ENCODE measurements around the gene CNTF. TPM values are rescaled to one million over a fixed set of nuclear protein-coding genes. Genes with fewer than 3 reads are reported as not detected.
A peak's percentile ranks its signal among the peaks of the same experiment; 100 is the strongest.

Gene CNTF
- total and polyA plus RNA-seq, 2 experiments from 2014 or later: 3.1 TPM; not detected in 1

GRCh38 chr11:58654079-58654907 lies 31.8 kb downstream of the CNTF start:
- no peaks in the 10 kb centered on the region for H3K9me2 ChIP-seq (replicated peaks; ENCODE audit: insufficient read depth)
- no peak overlapping the region for H3K4me2 ChIP-seq
- H2AFZ ChIP-seq: no peak overlapping the region
- H3K4me1 ChIP-seq (ENCODE audit: insufficient read depth): no peaks in the 10 kb centered on the region
- no peak overlapping the region for H3K4me3 ChIP-seq
- H3K9me3 ChIP-seq (ENCODE audit: low read depth): no peaks in the 10 kb centered on the region
- H3K79me2 ChIP-seq: no peaks in the 10 kb centered on the region
- H3K27ac ChIP-seq: no peak overlapping the region
- H3K36me3 ChIP-seq (replicated peaks; ENCODE audit: insufficient read depth, low read depth): no peaks in the 10 kb centered on the region
- H3K27me3 ChIP-seq: no peaks in the 10 kb centered on the region
- H4K20me1 ChIP-seq (ENCODE audit: insufficient read depth, poor library complexity, severe bottlenecking): no peaks in the 10 kb centered on the region
- 32% methylated on average over 12 of the region's 12 CpGs for WGBS (ENCODE audit: low lambda C conversion rate, missing lambda C conversion rate)
- no peak for TF ChIP-seq EZH2phosphoT487 (IDR thresholded peaks at IDR 0.05; ENCODE audit: low read depth, severe bottlenecking, unreplicated experiment)
- TF ChIP-seq CTCF (IDR thresholded peaks at IDR 0.05; ENCODE audit: poor library complexity): peak; percentile 88
- peak; percentile 89 for DNase-seq (ENCODE audit: low spot score)

- Histone ChIP-seq H3K27ac (no peak overlapping the region), H2AFZ (no peak overlapping the region), H3K4me1 (ENCODE audit: insufficient read depth) (peaks cover 3% of the 10 kb centered on the region), H3K4me2 (no peak overlapping the region), H3K79me2 (no peaks in the 10 kb centered on the region), H3K9me2 (replicated peaks; ENCODE audit: insufficient read depth) (no peaks in the 10 kb centered on the region), H4K20me1 (ENCODE audit: insufficient read depth, poor library complexity, severe bottlenecking) (no peaks in the 10 kb centered on the region), H3K9me3 (ENCODE audit: low read depth) (no peaks in the 10 kb centered on the region), H3K36me3 (replicated peaks; ENCODE audit: insufficient read depth, low read depth) (no peaks in the 10 kb centered on the region), H3K4me3 (no peak overlapping the region), H3K27me3 (no peaks in the 10 kb centered on the region)
- DNase-seq (ENCODE audit: low spot score): no peak
- WGBS (ENCODE audit: low lambda C conversion rate, missing lambda C conversion rate): 100% methylated on average over 1 of the region's 1 CpG
- TF ChIP-seq EZH2 (IDR thresholded peaks at IDR 0.05; ENCODE audit: borderline replicate concordance): no peak
- no peak for TF ChIP-seq CTCF (IDR thresholded peaks at IDR 0.05; ENCODE audit: poor library complexity)
- TF ChIP-seq EZH2phosphoT487 (IDR thresholded peaks at IDR 0.05; ENCODE audit: low read depth, severe bottlenecking, unreplicated experiment): no peak
These were observed 32.4 kb downstream of the CNTF start for GRCh38 chr11:58654908-58655296.

- Histone ChIP-seq H3K36me3 (replicated peaks; ENCODE audit: insufficient read depth, low read depth) (no peaks in the 10 kb centered on the region), H3K79me2 (no peaks in the 10 kb centered on the region), H4K20me1 (ENCODE audit: insufficient read depth, poor library complexity, severe bottlenecking) (no peaks in the 10 kb centered on the region), H2AFZ (no peak overlapping the region), H3K4me1 (ENCODE audit: insufficient read depth) (peaks cover 5% of the 10 kb centered on the region), H3K9me2 (replicated peaks; ENCODE audit: insufficient read depth) (no peaks in the 10 kb centered on the region), H3K27ac (no peak overlapping the region), H3K4me2 (no peak overlapping the region), H3K9me3 (ENCODE audit: low read depth) (no peaks in the 10 kb centered on the region), H3K27me3 (no peaks in the 10 kb centered on the region), H3K4me3 (no peak overlapping the region)
- TF ChIP-seq CTCF (IDR thresholded peaks at IDR 0.05; ENCODE audit: poor library complexity): no peak
- no peak for DNase-seq (ENCODE audit: low spot score)
- 97% methylated on average over 2 of the region's 2 CpGs for WGBS (ENCODE audit: low lambda C conversion rate, missing lambda C conversion rate)
These were observed 33.9 kb downstream of the CNTF start for GRCh38 chr11:58656348-58656747.
